Peyer's patch (tissue), 4 donors: Measurements from ENCODE around the gene HELB.

ENCODE experiments used
- POLR2A ChIP-seq, 2 donors: fragments of 450-650 bp; IDR thresholded peaks; one replicate each; pipeline ENCODE4 v1.5.1; 2017; ENCODE audit warnings: antibody characterized with exemption in 2 of 2, mild to moderate bottlenecking in 2 of 2, moderate library complexity in 2 of 2
- TF ChIP-seq, protein P1 (sequence below), 6 experiments: fragments of 450-650 bp in 4 of 6; fragments of 200-600 bp in 2 of 6; sonication (generic) in 1 of 6; IDR thresholded peaks; one replicate each; pipeline ENCODE4 v1.5.1; 2017 to 2019; ENCODE audit warnings: antibody characterized with exemption in 6 of 6, mild to moderate bottlenecking in 3 of 6, moderate library complexity in 1 of 6

- TF ChIP-seq, protein P1, sequence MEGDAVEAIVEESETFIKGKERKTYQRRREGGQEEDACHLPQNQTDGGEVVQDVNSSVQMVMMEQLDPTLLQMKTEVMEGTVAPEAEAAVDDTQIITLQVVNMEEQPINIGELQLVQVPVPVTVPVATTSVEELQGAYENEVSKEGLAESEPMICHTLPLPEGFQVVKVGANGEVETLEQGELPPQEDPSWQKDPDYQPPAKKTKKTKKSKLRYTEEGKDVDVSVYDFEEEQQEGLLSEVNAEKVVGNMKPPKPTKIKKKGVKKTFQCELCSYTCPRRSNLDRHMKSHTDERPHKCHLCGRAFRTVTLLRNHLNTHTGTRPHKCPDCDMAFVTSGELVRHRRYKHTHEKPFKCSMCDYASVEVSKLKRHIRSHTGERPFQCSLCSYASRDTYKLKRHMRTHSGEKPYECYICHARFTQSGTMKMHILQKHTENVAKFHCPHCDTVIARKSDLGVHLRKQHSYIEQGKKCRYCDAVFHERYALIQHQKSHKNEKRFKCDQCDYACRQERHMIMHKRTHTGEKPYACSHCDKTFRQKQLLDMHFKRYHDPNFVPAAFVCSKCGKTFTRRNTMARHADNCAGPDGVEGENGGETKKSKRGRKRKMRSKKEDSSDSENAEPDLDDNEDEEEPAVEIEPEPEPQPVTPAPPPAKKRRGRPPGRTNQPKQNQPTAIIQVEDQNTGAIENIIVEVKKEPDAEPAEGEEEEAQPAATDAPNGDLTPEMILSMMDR (IDR thresholded peaks at IDR 0.05) = no peak
- TF ChIP-seq POLR2A (IDR thresholded peaks at IDR 0.05) = no peak
These were observed 11.5 kb upstream of the HELB start for GRCh38 chr12:66290716-66291200.
